GDM1 (cell line): ENCODE data around the gene PTCHD1.

ENCODE experiments used
- DNase-seq: peaks from one replicate; lab custom pipeline; 2025; lab: John Stamatoyannopoulos, UW

The PTCHD1 gene

GRCh38 chrX:23356189-23356588, 21.5 kb downstream of the PTCHD1 start:
- DNase-seq: no peak

GRCh38 chrX:23364416-23364815, 29.8 kb downstream of the PTCHD1 start:
- DNase-seq: no peak

GRCh38 chrX:23365541-23365940, 30.9 kb downstream of the PTCHD1 start:
- DNase-seq: no peak

GRCh38 chrX:23366914-23367313, 32.3 kb downstream of the PTCHD1 start:
- DNase-seq: no peak

- no peak for DNase-seq
Observed at GRCh38 chrX:23369027-23369426, 34.4 kb downstream of the PTCHD1 start.

GRCh38 chrX:23372220-23372902, 37.7 kb downstream of the PTCHD1 start:
- no peak for DNase-seq

GRCh38 chrX:23373129-23373804, 38.6 kb downstream of the PTCHD1 start:
- DNase-seq: no peak

GRCh38 chrX:23374291-23374690, 39.6 kb downstream of the PTCHD1 start:
- no peak for DNase-seq

- no peak for DNase-seq
Observed at GRCh38 chrX:23376581-23376980, 41.9 kb downstream of the PTCHD1 start.

- DNase-seq: no peak
Observed at GRCh38 chrX:23380581-23380980, 45.9 kb downstream of the PTCHD1 start.

- no peak for DNase-seq
Observed at GRCh38 chrX:23381099-23382087, 46.7 kb downstream of the PTCHD1 start.

GRCh38 chrX:23382572-23382971, 47.9 kb downstream of the PTCHD1 start:
- no peak for DNase-seq

- no peak for DNase-seq
Observed at GRCh38 chrX:23383411-23383810, 48.8 kb downstream of the PTCHD1 start.

GRCh38 chrX:23385242-23385641, 50.6 kb downstream of the PTCHD1 start:
- no peak for DNase-seq

GRCh38 chrX:23386260-23386659, 51.6 kb downstream of the PTCHD1 start:
- no peak for DNase-seq

- no peak for DNase-seq
Observed at GRCh38 chrX:23386726-23387125, 52.1 kb downstream of the PTCHD1 start.

GRCh38 chrX:23387550-23388184, 53.0 kb downstream of the PTCHD1 start:
- DNase-seq: no peak

- no peak for DNase-seq
Observed at GRCh38 chrX:23389196-23389792, 54.6 kb downstream of the PTCHD1 start.

GRCh38 chrX:23390979-23391378, 56.3 kb downstream of the PTCHD1 start:
- DNase-seq: no peak

- DNase-seq: no peak
Observed at GRCh38 chrX:23392195-23392594, 57.5 kb downstream of the PTCHD1 start.

- DNase-seq: no peak
Observed at GRCh38 chrX:23394421-23394820, 59.8 kb downstream of the PTCHD1 start.

GRCh38 chrX:23396263-23396662, 61.6 kb downstream of the PTCHD1 start:
- no peak for DNase-seq
